HCT116 (cell line): ENCODE data around the gene DOCK1. TPM values are rescaled to one million over a fixed set of nuclear protein-coding genes. Genes with fewer than 3 reads are reported as not detected.

Source experiments
- ATAC-seq: fragments of 200-7000 bp; cut with Tn5 transposase; 2 replicates; pipeline ENCODE4 v1.9.1; 2020; ENCODE audit warnings: mild to moderate bottlenecking, moderate library complexity
- BruUV-seq: library from RNA; stranded (reverse); fragments of 400-500 nt; replicated peaks from 2 replicates; lab custom pipeline; 2021; lab: Mats Ljungman, UMichigan
- CTCF ChIA-PET: fragments of 300-600 bp; sonication (Branson Sonifier 250); formaldehyde crosslinking; loops from one replicate; lab custom pipeline; 2021; ENCODE audit warnings: antibody characterized with exemption; lab: Charles Lee
- POLR2A ChIA-PET: fragments of 300-600, 350-600 bp; sonication (Branson Sonifier 250); formaldehyde crosslinking; loops from one replicate; lab custom pipeline; 2021; ENCODE audit warnings: antibody characterized with exemption; lab: Charles Lee
- RAD21 ChIA-PET, 2 experiments: fragments of 300-600 bp; sonication (Branson Sonifier 250); formaldehyde crosslinking; loops; one replicate each; lab custom pipeline; 2023; ENCODE audit warnings: low total read pairs in 2 of 2; ENCODE audit not compliant: uncharacterized antibody in 2 of 2, unreplicated experiment in 2 of 2, low non-redundant PET in 1 of 2; lab: Charles Lee
- DNase-seq: peaks from one replicate; pipeline ENCODE4 v3.0.0-alpha.2; 2010; ENCODE audit warnings: low read depth, low spot score
- H2AFZ ChIP-seq: fragments of 200-600 bp; shearing (Covaris generic), sonication (generic); 2 replicates; pipeline ENCODE4 v1.6.1; 2017; ENCODE audit warnings: low read depth, mixed run types, mixed read lengths, antibody characterized with exemption, low read length; ENCODE audit not compliant: poor library complexity, severe bottlenecking
- H3K27ac ChIP-seq: 2 replicates; pipeline ENCODE4 v1.5.1; 2012; ENCODE audit warnings: low read depth, low read length
- H3K27me3 ChIP-seq: fragments of 200-600 bp; sonication (generic); 2 replicates; pipeline ENCODE4 v1.6.1; 2016; ENCODE audit warnings: mixed run types, low read length, mixed read lengths; ENCODE audit not compliant: insufficient read depth
- H3K36me3 ChIP-seq, 2 experiments: fragments of 200-500 bp in 1 of 2; fragments of 200-600 bp in 1 of 2; sonication (Bioruptor generic) in 1 of 2; sonication (generic) in 1 of 2; 2 replicates each; pipeline versions ENCODE4 v1.5.1 to v1.6.1; 2014 to 2016; ENCODE audit warnings: low read length in 2 of 2, inconsistent platforms in 1 of 2, mixed read lengths in 1 of 2, mixed run types in 1 of 2; ENCODE audit not compliant: insufficient read depth in 2 of 2, control insufficient read depth in 1 of 2
- H3K4me1 ChIP-seq, 2 experiments: fragments of 200-600 bp in 1 of 2; sonication (generic) in 1 of 2; 2 replicates each; pipeline versions ENCODE4 v1.5.1 to v1.6.1; 2012 to 2017; ENCODE audit warnings: low read length in 2 of 2, inconsistent platforms in 1 of 2, mild to moderate bottlenecking in 1 of 2, mixed read lengths in 1 of 2, mixed run types in 1 of 2, moderate library complexity in 1 of 2; ENCODE audit not compliant: insufficient read depth in 2 of 2, control insufficient read depth in 1 of 2
- H3K4me2 ChIP-seq: fragments of 200-600 bp; sonication (generic); 2 replicates; pipeline ENCODE4 v1.6.1; 2017; ENCODE audit warnings: mixed run types, low read length, mixed read lengths
- H3K4me3 ChIP-seq, 2 experiments: fragments of 200-600 bp in 1 of 2; sonication (generic) in 1 of 2; replicated peaks in 1 of 2; 2 replicates each; pipeline ENCODE4 v1.5.1; 2011 to 2016; ENCODE audit warnings: low read length in 2 of 2, control low read depth in 1 of 2, low read depth in 1 of 2, mild to moderate bottlenecking in 1 of 2, mixed read lengths in 1 of 2, mixed run types in 1 of 2
- H3K79me2 ChIP-seq: fragments of 200-600 bp; sonication (generic); 2 replicates; pipeline ENCODE4 v1.6.1; 2017; ENCODE audit warnings: mild to moderate bottlenecking, mixed run types, low read length, moderate library complexity, mixed read lengths; ENCODE audit not compliant: insufficient read depth
- H3K9ac ChIP-seq: fragments of 200-600 bp; sonication (generic); 2 replicates; pipeline ENCODE4 v1.6.1; 2016; ENCODE audit warnings: low read length, mixed read lengths
- H3K9me2 ChIP-seq: fragments of 200-600 bp; sonication (generic), shearing (Covaris generic); 2 replicates; pipeline ENCODE4 v1.6.1; 2017; ENCODE audit warnings: mixed run types, mild to moderate bottlenecking, moderate library complexity; ENCODE audit not compliant: insufficient read depth
- H3K9me3 ChIP-seq, 2 experiments: fragments of 200-500 bp in 1 of 2; fragments of 200-600 bp in 1 of 2; sonication (Bioruptor generic) in 1 of 2; sonication (generic) in 1 of 2; 2 replicates each; pipeline ENCODE4 v1.6.1; 2014 to 2017; ENCODE audit warnings: low read length in 2 of 2, mixed read lengths in 2 of 2, inconsistent platforms in 1 of 2, low read depth in 1 of 2, mild to moderate bottlenecking in 1 of 2, mixed run types in 1 of 2, moderate library complexity in 1 of 2; ENCODE audit not compliant: control insufficient read depth in 1 of 2, insufficient read depth in 1 of 2
- H4K20me1 ChIP-seq: fragments of 200-600 bp; sonication (generic), shearing (Covaris generic); 2 replicates; pipeline ENCODE4 v1.6.1; 2017; ENCODE audit warnings: mixed run types, mild to moderate bottlenecking, moderate library complexity; ENCODE audit not compliant: insufficient read depth
- EGR1 ChIP-seq: IDR thresholded peaks from 2 replicates; pipeline ENCODE4 v1.6.1; 2012; ENCODE audit warnings: low read depth
- ELF1 ChIP-seq: IDR thresholded peaks from 2 replicates; pipeline ENCODE4 v1.6.1; 2012; ENCODE audit warnings: low read depth, borderline replicate concordance
- FOSL1 ChIP-seq: IDR thresholded peaks from 2 replicates; pipeline ENCODE4 v1.6.1; 2012; ENCODE audit warnings: low read depth
- SP1 ChIP-seq: IDR thresholded peaks from 2 replicates; pipeline ENCODE4 v1.6.1; 2012; ENCODE audit warnings: low read depth
- YY1 ChIP-seq: IDR thresholded peaks from 2 replicates; pipeline ENCODE4 v1.6.1; 2011; ENCODE audit warnings: low read length, low read depth, moderate library complexity, mild to moderate bottlenecking; ENCODE audit not compliant: insufficient replicate concordance; ENCODE audit errors: extremely low read depth
- ZFX ChIP-seq: fragments of 450-650 bp; IDR thresholded peaks from 2 replicates; pipeline ENCODE4 v1.6.1; 2017
- intact Hi-C: fragments of 100-400 bp; cut with micrococcal nuclease; formaldehyde crosslinking; loops from 2 replicates; pipeline ENCODE4 v1.10.0; 2022
- total RNA-seq: library from RNA; stranded (reverse); gene quantifications from one replicate; pipeline ENCODE4 v1.2.1, GENCODE V29; 2021; ENCODE audit not compliant: unreplicated experiment
- TF ChIP-seq, protein P1 (sequence below): IDR thresholded peaks from 2 replicates; pipeline ENCODE4 v1.6.1; 2012; ENCODE audit warnings: low read depth
- TF ChIP-seq, protein P2 (sequence below): IDR thresholded peaks from 2 replicates; pipeline ENCODE4 v1.6.1; 2012

DOCK1 gene
- total RNA-seq, 1 experiment from 2014 or later = 46.5 TPM

DNA sequence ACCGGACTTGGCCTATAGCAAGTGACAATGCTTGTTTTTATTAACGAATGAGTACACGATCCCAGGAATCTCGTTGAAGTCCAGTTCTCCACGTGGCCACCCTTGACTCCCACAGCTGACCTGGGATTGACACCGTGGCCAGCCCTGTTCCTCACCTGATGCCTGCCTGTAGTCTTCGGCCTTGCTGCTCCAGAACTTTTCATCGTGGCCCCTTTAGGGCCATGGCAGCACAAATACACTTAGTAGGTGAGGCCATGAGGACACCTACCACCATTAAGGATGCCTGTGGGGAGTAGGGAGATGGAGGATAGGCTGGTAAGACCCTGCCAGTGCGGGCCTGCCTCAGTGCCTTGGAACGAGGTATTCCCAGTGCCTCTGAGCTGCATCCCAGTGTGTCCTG, 321.8 kb downstream of the DOCK1 start:
- H3K79me2 ChIP-seq = no peaks in the 10 kb centered on the region
- H3K27me3 ChIP-seq = no peaks in the 10 kb centered on the region
- H3K36me3 ChIP-seq = no peaks in the 10 kb centered on the region
- no peak overlapping the region for H3K4me2 ChIP-seq
- no peaks in the 10 kb centered on the region for H3K9me2 ChIP-seq
- ChIA-PET RAD21 (no interaction called here), POLR2A (no interaction called here), CTCF (no interaction called here)
- H3K27ac ChIP-seq = no peak overlapping the region
- no peaks in the 10 kb centered on the region for H4K20me1 ChIP-seq
- H3K9ac ChIP-seq = no peak overlapping the region
- no peaks in the 10 kb centered on the region for H3K9me3 ChIP-seq
- H3K4me3 ChIP-seq = no peak overlapping the region
- H2AFZ ChIP-seq = no peak overlapping the region
- ATAC-seq (no peak), DNase-seq (no peak)
- H3K4me1 ChIP-seq = peaks cover 4 to 6% of the 10 kb centered on the region in 2 experiments; a peak in 2 of 4 replicates
- BruUV-seq = no TSS peak
- TF ChIP-seq EGR1 (no peak), YY1 (no peak), ELF1 (no peak), FOSL1 (no peak), SP1 (no peak), ZFX (no peak)
- TF ChIP-seq, protein P1, sequence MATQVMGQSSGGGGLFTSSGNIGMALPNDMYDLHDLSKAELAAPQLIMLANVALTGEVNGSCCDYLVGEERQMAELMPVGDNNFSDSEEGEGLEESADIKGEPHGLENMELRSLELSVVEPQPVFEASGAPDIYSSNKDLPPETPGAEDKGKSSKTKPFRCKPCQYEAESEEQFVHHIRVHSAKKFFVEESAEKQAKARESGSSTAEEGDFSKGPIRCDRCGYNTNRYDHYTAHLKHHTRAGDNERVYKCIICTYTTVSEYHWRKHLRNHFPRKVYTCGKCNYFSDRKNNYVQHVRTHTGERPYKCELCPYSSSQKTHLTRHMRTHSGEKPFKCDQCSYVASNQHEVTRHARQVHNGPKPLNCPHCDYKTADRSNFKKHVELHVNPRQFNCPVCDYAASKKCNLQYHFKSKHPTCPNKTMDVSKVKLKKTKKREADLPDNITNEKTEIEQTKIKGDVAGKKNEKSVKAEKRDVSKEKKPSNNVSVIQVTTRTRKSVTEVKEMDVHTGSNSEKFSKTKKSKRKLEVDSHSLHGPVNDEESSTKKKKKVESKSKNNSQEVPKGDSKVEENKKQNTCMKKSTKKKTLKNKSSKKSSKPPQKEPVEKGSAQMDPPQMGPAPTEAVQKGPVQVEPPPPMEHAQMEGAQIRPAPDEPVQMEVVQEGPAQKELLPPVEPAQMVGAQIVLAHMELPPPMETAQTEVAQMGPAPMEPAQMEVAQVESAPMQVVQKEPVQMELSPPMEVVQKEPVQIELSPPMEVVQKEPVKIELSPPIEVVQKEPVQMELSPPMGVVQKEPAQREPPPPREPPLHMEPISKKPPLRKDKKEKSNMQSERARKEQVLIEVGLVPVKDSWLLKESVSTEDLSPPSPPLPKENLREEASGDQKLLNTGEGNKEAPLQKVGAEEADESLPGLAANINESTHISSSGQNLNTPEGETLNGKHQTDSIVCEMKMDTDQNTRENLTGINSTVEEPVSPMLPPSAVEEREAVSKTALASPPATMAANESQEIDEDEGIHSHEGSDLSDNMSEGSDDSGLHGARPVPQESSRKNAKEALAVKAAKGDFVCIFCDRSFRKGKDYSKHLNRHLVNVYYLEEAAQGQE = no peak
- TF ChIP-seq, protein P2, sequence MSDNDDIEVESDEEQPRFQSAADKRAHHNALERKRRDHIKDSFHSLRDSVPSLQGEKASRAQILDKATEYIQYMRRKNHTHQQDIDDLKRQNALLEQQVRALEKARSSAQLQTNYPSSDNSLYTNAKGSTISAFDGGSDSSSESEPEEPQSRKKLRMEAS = no peak
- intact Hi-C loops = no loop called here
